ENCODE data around the gene TESPA1. TPM values are rescaled to one million over a fixed set of nuclear protein-coding genes. Genes with fewer than 3 reads are reported as not detected.

TESPA1 gene
- total and polyA plus RNA-seq, 8 donors: 0.67 to 3.2 (median 1.2) TPM

- Histone ChIP-seq H3K9me3 (no peaks in the 10 kb centered on the region), H3K4me1 (no peaks in the 10 kb centered on the region), H3K27me3 (peaks cover 4 to 83% of the 10 kb centered on the region in 2 donors), H3K36me3 (no peaks in the 10 kb centered on the region), H3K27ac (no peak within 1 kb of the TSS), H3K4me3 (no peak within 1 kb of the TSS)
- ATAC-seq (peak; percentile 100), DNase-seq (peak; percentile 36 to 73 (median 62))
- TF ChIP-seq CTCF (IDR thresholded peaks at IDR 0.05): no peak
- intact Hi-C loops (cut with DNase I): no loop called here
Measured at GRCh38 chr12:55019784-55020183, 35.2 kb upstream of the TESPA1 start, which contains the start of gene NEUROD4. Gene NEUROD4 (plus strand): TSS chr12:55019974. CDS start chr12:55026440, 6,466 bp downstream.

DNA sequence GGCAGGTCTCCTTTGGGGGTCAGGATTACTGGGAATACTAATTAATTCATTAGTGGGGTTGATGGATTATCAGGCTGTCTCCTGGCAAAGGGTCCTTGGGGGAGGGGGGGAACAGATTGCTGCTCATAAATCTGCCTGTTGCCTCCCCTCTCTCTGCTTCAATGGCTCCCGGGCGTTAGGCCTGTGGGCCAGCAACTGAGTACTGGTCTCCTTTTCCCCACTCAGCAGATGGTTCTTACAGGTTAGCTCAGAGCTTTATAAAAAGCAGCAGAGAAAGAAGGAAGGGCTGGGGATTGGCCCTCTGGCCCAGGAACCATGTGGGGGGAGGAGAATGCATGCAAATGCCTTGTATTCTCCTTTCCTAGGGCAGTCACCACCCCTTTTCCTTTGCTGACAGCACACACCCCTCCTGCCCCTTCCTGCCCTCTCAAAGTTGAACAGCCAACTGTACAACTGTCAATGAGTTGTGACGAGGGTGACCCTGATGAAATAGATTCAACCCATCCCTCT lies 32.9 kb upstream of the TESPA1 start:
- no peak overlapping the region for H3K4me3 ChIP-seq
- H3K9me3 ChIP-seq: peaks cover 0 to 4% of the 10 kb centered on the region in 2 donors
- H3K4me1 ChIP-seq: no peaks in the 10 kb centered on the region
- ATAC-seq (no peak), DNase-seq (peak in 1 of 4 donors; percentile 17)
- H3K27me3 ChIP-seq: peaks cover 4 to 65% of the 10 kb centered on the region in 2 donors
- H3K36me3 ChIP-seq: no peaks in the 10 kb centered on the region
- TF ChIP-seq CTCF (IDR thresholded peaks at IDR 0.05): no peak
- no peak overlapping the region for H3K27ac ChIP-seq
- intact Hi-C loops (cut with DNase I): no loop called here

- DNase-seq: peak in 1 of 4 donors; percentile 29
- peak; percentile 50 for ATAC-seq
Measured at GRCh38 chr12:55008944-55009585, 24.5 kb upstream of the TESPA1 start.

DNA sequence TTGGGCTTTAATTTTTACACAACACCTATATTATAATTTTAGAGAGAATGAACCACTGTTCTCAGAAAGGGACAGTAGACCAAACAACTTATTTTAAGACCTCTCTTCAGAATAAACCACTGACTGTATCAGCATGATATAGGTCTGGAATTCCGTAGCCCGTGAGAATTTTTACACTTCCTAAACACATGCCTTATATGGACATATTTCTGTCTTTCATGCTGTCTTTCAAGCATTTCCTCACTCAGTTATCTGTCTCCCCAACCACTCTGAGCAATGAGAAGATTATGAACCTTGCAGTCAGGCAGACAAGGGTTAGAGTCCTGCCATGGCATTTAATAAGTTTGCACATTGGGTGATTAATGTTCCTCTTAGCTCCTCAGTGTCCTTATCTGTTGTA lies 17.8 kb upstream of the TESPA1 start:
- DNase-seq (no peak), ATAC-seq (no peak)
- Histone ChIP-seq H3K9me3 (no peaks in the 10 kb centered on the region), H3K27ac (no peak overlapping the region), H3K4me1 (no peaks in the 10 kb centered on the region), H3K4me3 (no peak overlapping the region), H3K27me3 (peaks cover 0 to 10% of the 10 kb centered on the region in 2 donors), H3K36me3 (no peaks in the 10 kb centered on the region)
- intact Hi-C loops (cut with DNase I): no loop called here
- TF ChIP-seq CTCF (IDR thresholded peaks at IDR 0.05): no peak

More at GRCh38 chr12:55008944-55009585, 24.5 kb upstream of the TESPA1 start:
- Histone ChIP-seq H3K27me3 (peaks cover 0 to 16% of the 10 kb centered on the region in 2 donors), H3K4me3 (no peak overlapping the region), H3K4me1 (no peaks in the 10 kb centered on the region), H3K27ac (no peak overlapping the region), H3K36me3 (no peaks in the 10 kb centered on the region), H3K9me3 (peaks cover 0 to 4% of the 10 kb centered on the region in 2 donors)
- intact Hi-C loops (cut with DNase I): no loop called here
- TF ChIP-seq CTCF (IDR thresholded peaks at IDR 0.05): no peak

DNA sequence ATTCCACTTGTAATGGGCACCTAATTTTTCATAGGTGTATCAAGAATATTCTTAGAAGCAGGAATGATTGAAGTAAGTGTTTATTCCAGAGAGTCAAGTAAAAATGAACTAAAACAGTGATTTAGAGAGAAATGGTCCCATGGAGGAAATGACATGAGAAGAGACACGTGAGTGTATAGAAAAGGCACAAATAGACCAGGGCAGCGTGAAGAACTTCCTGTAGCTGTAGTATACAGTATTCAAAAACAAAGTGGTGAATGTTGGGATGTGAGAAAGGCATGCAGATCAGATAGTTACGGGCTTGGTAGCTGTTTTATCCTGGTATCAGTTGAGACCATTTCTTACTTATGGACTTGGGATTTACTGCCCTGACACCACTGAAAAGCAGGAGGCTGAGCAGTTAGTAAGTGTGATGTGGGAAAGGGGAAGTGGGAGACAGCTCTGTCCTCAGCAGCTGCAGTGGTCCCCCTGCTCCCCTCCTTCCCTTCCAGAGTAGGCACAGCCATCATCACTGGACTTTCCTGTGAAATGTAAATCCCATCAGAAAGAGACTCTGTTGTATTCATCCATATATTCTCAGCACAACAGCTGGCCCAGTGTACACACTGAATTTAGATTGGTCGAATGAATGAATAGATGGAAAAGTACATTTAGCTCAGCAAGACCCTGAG lies 16.8 kb upstream of the TESPA1 start:
- ATAC-seq (no peak), DNase-seq (no peak)
- H3K4me3 ChIP-seq: no peak overlapping the region
- no peaks in the 10 kb centered on the region for H3K9me3 ChIP-seq
- H3K36me3 ChIP-seq: no peaks in the 10 kb centered on the region
- no peak overlapping the region for H3K27ac ChIP-seq
- intact Hi-C loops (cut with DNase I): no loop called here
- peaks cover 0 to 5% of the 10 kb centered on the region in 2 donors for H3K27me3 ChIP-seq
- no peaks in the 10 kb centered on the region for H3K4me1 ChIP-seq
- no peak for TF ChIP-seq CTCF (IDR thresholded peaks at IDR 0.05)

All from left lung (tissue), 10 donors.